Measurements from ENCODE around the gene KLRC3. TPM values are rescaled to one million over a fixed set of nuclear protein-coding genes. Genes with fewer than 3 reads are reported as not detected.
"Not testable (repeated sequence)": the region's sequence is repeated elsewhere in the genome, so short reads cannot be mapped to it uniquely, and the experiment has no call there.

The KLRC3 gene
- total RNA-seq, 1 donor from 2014 or later: not detected

- no peak for TF ChIP-seq CTCF (IDR thresholded peaks at IDR 0.05; ENCODE audit: partially characterized antibody, unreplicated experiment)
- Mint-ChIP-seq H3K4me1 (ENCODE audit: low read depth, unreplicated experiment) (no peaks in the 10 kb centered on the region), H3K4me3 (ENCODE audit: unreplicated experiment) (no peak overlapping the region), H3K9me3 (ENCODE audit: unreplicated experiment) (peaks cover 2% of the 10 kb centered on the region), H3K36me3 (ENCODE audit: unreplicated experiment) (no peaks in the 10 kb centered on the region), H3K27me3 (ENCODE audit: unreplicated experiment) (peaks cover 3% of the 10 kb centered on the region), H3K27ac (ENCODE audit: unreplicated experiment) (no peak overlapping the region)
- no peak for DNase-seq
These were observed 50.6 kb downstream of the KLRC3 start for GRCh38 chr12:10369557-10370415.

- TF ChIP-seq CTCF (IDR thresholded peaks at IDR 0.05; ENCODE audit: partially characterized antibody, unreplicated experiment): no peak
- Mint-ChIP-seq H3K4me1 (ENCODE audit: low read depth, unreplicated experiment) (no peaks in the 10 kb centered on the region), H3K27ac (ENCODE audit: unreplicated experiment) (no peak overlapping the region), H3K27me3 (ENCODE audit: unreplicated experiment) (peaks cover 3% of the 10 kb centered on the region), H3K4me3 (ENCODE audit: unreplicated experiment) (no peak overlapping the region), H3K9me3 (ENCODE audit: unreplicated experiment) (peaks cover 2% of the 10 kb centered on the region), H3K36me3 (ENCODE audit: unreplicated experiment) (no peaks in the 10 kb centered on the region)
- DNase-seq: no peak
These were observed 51.9 kb downstream of the KLRC3 start for GRCh38 chr12:10368206-10369171.

- H3K4me3 Mint-ChIP-seq (ENCODE audit: unreplicated experiment); H3K27ac Mint-ChIP-seq (ENCODE audit: unreplicated experiment): not testable (repeated sequence)
These were observed 52.7 kb downstream of the KLRC3 start for GRCh38 chr12:10367714-10368113.

GRCh38 chr12:10366875-10367274 is 53.5 kb downstream of the KLRC3 start:
- Mint-ChIP-seq H3K27ac (ENCODE audit: unreplicated experiment) (no peak overlapping the region), H3K36me3 (ENCODE audit: unreplicated experiment) (no peaks in the 10 kb centered on the region), H3K9me3 (ENCODE audit: unreplicated experiment) (peaks cover 2% of the 10 kb centered on the region), H3K4me1 (ENCODE audit: low read depth, unreplicated experiment) (no peaks in the 10 kb centered on the region), H3K27me3 (ENCODE audit: unreplicated experiment) (peaks cover 3% of the 10 kb centered on the region), H3K4me3 (ENCODE audit: unreplicated experiment) (no peak overlapping the region)
- no peak for DNase-seq
- TF ChIP-seq CTCF (IDR thresholded peaks at IDR 0.05; ENCODE audit: partially characterized antibody, unreplicated experiment): no peak

More at GRCh38 chr12:10367714-10368113, 52.7 kb downstream of the KLRC3 start:
- H3K27me3 Mint-ChIP-seq (ENCODE audit: unreplicated experiment); DNase-seq; H3K36me3 Mint-ChIP-seq (ENCODE audit: unreplicated experiment); H3K4me1 Mint-ChIP-seq (ENCODE audit: low read depth, unreplicated experiment); H3K9me3 Mint-ChIP-seq (ENCODE audit: unreplicated experiment): not testable (repeated sequence)

- H3K9me3 Mint-ChIP-seq (ENCODE audit: unreplicated experiment): peaks cover 2% of the 10 kb centered on the region
- no peaks in the 10 kb centered on the region for H3K36me3 Mint-ChIP-seq (ENCODE audit: unreplicated experiment)
- peaks cover 3% of the 10 kb centered on the region for H3K27me3 Mint-ChIP-seq (ENCODE audit: unreplicated experiment)
- H3K4me3 Mint-ChIP-seq (ENCODE audit: unreplicated experiment): no peak overlapping the region
- no peak overlapping the region for H3K27ac Mint-ChIP-seq (ENCODE audit: unreplicated experiment)
- no peak for DNase-seq
- TF ChIP-seq CTCF (IDR thresholded peaks at IDR 0.05; ENCODE audit: partially characterized antibody, unreplicated experiment): no peak
- peaks cover 1% of the 10 kb centered on the region for H3K4me1 Mint-ChIP-seq (ENCODE audit: low read depth, unreplicated experiment)
These were observed 54.5 kb downstream of the KLRC3 start for GRCh38 chr12:10365696-10366405.

Measured in glutamatergic neuron (in vitro differentiated cells).